Osteoblast (primary cell): Measurements from ENCODE around the gene MFSD6L. TPM values are rescaled to one million over a fixed set of nuclear protein-coding genes. Genes with fewer than 3 reads are reported as not detected.

Source experiments
- DNase-seq: peaks from one replicate; pipeline ENCODE4 v3.0.0; 2011; ENCODE audit warnings: low spot score, mixed read lengths; ENCODE audit not compliant: insufficient read length; ENCODE audit errors: missing footprints
- H2AFZ ChIP-seq: 2 replicates; pipeline ENCODE4 v1.6.0; 2011; ENCODE audit warnings: mild to moderate bottlenecking, low read length
- H3K27ac ChIP-seq: 2 replicates; pipeline ENCODE4 v1.5.1; 2011; ENCODE audit warnings: mild to moderate bottlenecking, low read depth, low read length, moderate library complexity
- H3K27me3 ChIP-seq: 2 replicates; pipeline ENCODE4 v1.6.0; 2012; ENCODE audit warnings: mild to moderate bottlenecking, control low read depth, inconsistent platforms, low read length, moderate library complexity; ENCODE audit not compliant: insufficient read depth
- H3K36me3 ChIP-seq: 2 replicates; pipeline ENCODE4 v1.5.1; 2011; ENCODE audit warnings: mild to moderate bottlenecking, low read length, control low read depth, moderate library complexity; ENCODE audit not compliant: insufficient read depth
- H3K4me1 ChIP-seq: 2 replicates; pipeline ENCODE4 v1.5.1; 2011; ENCODE audit warnings: mild to moderate bottlenecking, low read length, control low read depth, moderate library complexity; ENCODE audit not compliant: insufficient read depth
- H3K4me2 ChIP-seq: 2 replicates; pipeline ENCODE4 v1.6.0; 2011; ENCODE audit warnings: mild to moderate bottlenecking, low read length; ENCODE audit not compliant: insufficient read depth
- H3K4me3 ChIP-seq: fragments of 200-600 bp; sonication (generic); 3 replicates; pipeline ENCODE4 v1.5.1; 2012; ENCODE audit warnings: mild to moderate bottlenecking, low read length, inconsistent platforms; ENCODE audit not compliant: insufficient read depth
- H3K79me2 ChIP-seq: 2 replicates; pipeline ENCODE4 v1.6.0; 2012; ENCODE audit warnings: mild to moderate bottlenecking, low read length, control low read depth, inconsistent platforms; ENCODE audit not compliant: insufficient read depth
- H3K9me3 ChIP-seq: 2 replicates; pipeline ENCODE4 v1.5.1; 2011; ENCODE audit warnings: low read depth, low read length, control low read depth
- H4K20me1 ChIP-seq: 2 replicates; pipeline ENCODE4 v1.6.0; 2012; ENCODE audit warnings: mild to moderate bottlenecking, low read length, control low read depth; ENCODE audit not compliant: insufficient read depth
- total RNA-seq: library from RNA; depleted of rRNA; stranded (reverse); fragments of >200 nt; gene quantifications from 2 replicates; pipeline ENCODE4 v1.2.3, GENCODE V29; 2012
- TF ChIP-seq, protein P1 (sequence below): IDR thresholded peaks from 2 replicates; pipeline ENCODE4 v1.5.1; 2011; ENCODE audit warnings: mild to moderate bottlenecking, low read depth, low read length, moderate library complexity; ENCODE audit errors: extremely low read depth

Gene MFSD6L
- total RNA-seq, 1 donor, result not detected

GRCh38 chr17:8830141-8830540 lies 31.0 kb upstream of the MFSD6L start:
- TF ChIP-seq, protein P1, sequence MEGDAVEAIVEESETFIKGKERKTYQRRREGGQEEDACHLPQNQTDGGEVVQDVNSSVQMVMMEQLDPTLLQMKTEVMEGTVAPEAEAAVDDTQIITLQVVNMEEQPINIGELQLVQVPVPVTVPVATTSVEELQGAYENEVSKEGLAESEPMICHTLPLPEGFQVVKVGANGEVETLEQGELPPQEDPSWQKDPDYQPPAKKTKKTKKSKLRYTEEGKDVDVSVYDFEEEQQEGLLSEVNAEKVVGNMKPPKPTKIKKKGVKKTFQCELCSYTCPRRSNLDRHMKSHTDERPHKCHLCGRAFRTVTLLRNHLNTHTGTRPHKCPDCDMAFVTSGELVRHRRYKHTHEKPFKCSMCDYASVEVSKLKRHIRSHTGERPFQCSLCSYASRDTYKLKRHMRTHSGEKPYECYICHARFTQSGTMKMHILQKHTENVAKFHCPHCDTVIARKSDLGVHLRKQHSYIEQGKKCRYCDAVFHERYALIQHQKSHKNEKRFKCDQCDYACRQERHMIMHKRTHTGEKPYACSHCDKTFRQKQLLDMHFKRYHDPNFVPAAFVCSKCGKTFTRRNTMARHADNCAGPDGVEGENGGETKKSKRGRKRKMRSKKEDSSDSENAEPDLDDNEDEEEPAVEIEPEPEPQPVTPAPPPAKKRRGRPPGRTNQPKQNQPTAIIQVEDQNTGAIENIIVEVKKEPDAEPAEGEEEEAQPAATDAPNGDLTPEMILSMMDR, result no peak
- DNase-seq, result no peak
- H3K9me3 ChIP-seq, result no peaks in the 10 kb centered on the region
- H3K4me1 ChIP-seq, result no peaks in the 10 kb centered on the region
- no peak overlapping the region for H3K4me3 ChIP-seq
- no peaks in the 10 kb centered on the region for H3K79me2 ChIP-seq
- H2AFZ ChIP-seq, result no peak overlapping the region
- peaks cover 8% of the 10 kb centered on the region for H3K27me3 ChIP-seq
- H3K4me2 ChIP-seq, result no peak overlapping the region
- H4K20me1 ChIP-seq, result no peaks in the 10 kb centered on the region
- H3K36me3 ChIP-seq, result no peaks in the 10 kb centered on the region
- H3K27ac ChIP-seq, result no peak overlapping the region

- Histone ChIP-seq H4K20me1 (no peaks in the 10 kb centered on the region), H3K27ac (no peak overlapping the region), H3K27me3 (peaks cover 8% of the 10 kb centered on the region), H3K4me2 (no peak overlapping the region), H3K4me1 (no peaks in the 10 kb centered on the region), H3K79me2 (no peaks in the 10 kb centered on the region), H3K9me3 (peaks cover 4% of the 10 kb centered on the region), H2AFZ (no peak overlapping the region), H3K36me3 (no peaks in the 10 kb centered on the region), H3K4me3 (no peak overlapping the region)
- no peak for DNase-seq
- TF ChIP-seq, protein P1, result no peak
These were observed 30.1 kb upstream of the MFSD6L start for GRCh38 chr17:8829036-8829941.

- no peak overlapping the region for H2AFZ ChIP-seq
- H3K4me2 ChIP-seq, result no peak overlapping the region
- TF ChIP-seq, protein P1, result no peak
- DNase-seq, result no peak
- H3K4me3 ChIP-seq, result no peak overlapping the region
- peaks cover 8% of the 10 kb centered on the region for H3K27me3 ChIP-seq
- H3K36me3 ChIP-seq, result no peaks in the 10 kb centered on the region
- no peaks in the 10 kb centered on the region for H4K20me1 ChIP-seq
- H3K9me3 ChIP-seq, result peaks cover 5% of the 10 kb centered on the region
- no peak overlapping the region for H3K27ac ChIP-seq
- H3K4me1 ChIP-seq, result no peaks in the 10 kb centered on the region
- H3K79me2 ChIP-seq, result no peaks in the 10 kb centered on the region
These were observed 29.3 kb upstream of the MFSD6L start for GRCh38 chr17:8828517-8828875.

DNA sequence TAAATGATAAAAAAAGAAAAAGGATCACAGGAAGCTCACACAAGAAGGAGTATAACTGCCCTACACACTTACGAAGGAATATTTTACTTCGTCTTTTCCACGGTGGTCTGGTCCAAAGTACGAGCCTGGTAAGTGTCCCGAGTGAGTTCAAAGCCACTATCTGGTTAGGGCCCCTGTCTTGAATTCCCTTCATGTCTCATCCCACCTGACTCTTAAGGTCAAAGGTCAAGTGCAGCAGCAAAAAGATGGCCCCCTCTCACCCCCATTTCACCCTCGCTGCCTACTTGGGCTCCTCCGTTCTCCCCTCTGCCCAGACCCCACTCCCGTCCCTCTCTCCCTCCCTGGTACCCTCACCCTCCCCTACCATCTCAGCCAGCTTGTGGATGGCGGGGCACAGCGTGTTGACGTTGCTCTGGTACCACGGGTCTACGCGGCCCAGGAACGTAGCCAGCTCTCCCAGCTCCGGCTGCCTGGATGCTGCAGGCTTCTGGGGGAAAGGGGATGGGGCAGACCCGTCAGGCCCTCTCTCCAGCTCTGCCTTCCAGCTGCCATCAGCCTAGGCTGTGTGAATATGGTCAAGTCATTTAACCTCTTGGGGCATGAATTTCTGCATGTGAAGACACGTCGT lies 27.8 kb upstream of the MFSD6L start:
- Histone ChIP-seq H3K4me3 (no peak overlapping the region), H3K4me1 (no peaks in the 10 kb centered on the region), H4K20me1 (no peaks in the 10 kb centered on the region), H3K27me3 (peaks cover 5% of the 10 kb centered on the region), H3K79me2 (no peaks in the 10 kb centered on the region), H2AFZ (no peak overlapping the region), H3K9me3 (peaks cover 5% of the 10 kb centered on the region), H3K4me2 (no peak overlapping the region), H3K27ac (no peak overlapping the region), H3K36me3 (no peaks in the 10 kb centered on the region)
- no peak for DNase-seq
- TF ChIP-seq, protein P1, result no peak
